GM21786 (cell line): ENCODE measurements around the gene PCGF5.
"Not testable (repeated sequence)": the region's sequence is repeated elsewhere in the genome, so short reads cannot be mapped to it uniquely, and the experiment has no call there.

Source experiments
- ATAC-seq: cut with Tn5 transposase; IDR thresholded peaks from one replicate; pipeline ENCODE4 v1.9.1; 2021; ENCODE audit not compliant: unreplicated experiment

Gene PCGF5

GRCh38 chr10:91319336-91319735, 98.9 kb downstream of the PCGF5 start:
- ATAC-seq, result no peak

DNA sequence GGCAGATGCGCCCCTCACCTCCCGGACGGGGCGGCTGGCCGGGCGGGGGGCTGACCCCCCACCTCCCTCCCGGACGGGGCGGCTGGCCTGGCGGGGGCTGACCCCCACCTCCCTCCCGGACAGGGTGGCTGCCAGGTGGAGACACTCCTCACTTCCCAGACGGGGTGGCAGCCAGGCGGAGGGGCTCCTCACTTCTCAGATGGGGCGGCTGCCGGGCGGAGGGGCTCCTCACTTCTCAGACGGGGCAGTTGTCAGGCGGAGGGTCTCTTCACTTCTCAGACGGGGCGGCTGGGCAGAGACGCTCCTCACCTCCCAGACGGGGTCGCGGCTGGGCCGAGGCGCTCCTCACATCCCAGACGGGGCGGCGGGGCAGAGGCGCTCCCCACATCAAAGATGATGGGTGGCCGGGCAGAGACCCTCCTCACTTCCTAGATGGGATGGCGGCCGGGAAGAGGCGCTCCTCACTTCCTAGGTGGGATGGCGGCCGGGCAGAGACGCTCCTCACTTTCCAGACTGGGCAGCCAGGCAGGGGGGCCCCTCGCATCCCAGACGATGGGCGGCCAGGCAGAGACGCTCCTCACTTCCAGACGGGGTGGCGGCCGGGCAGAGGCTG, 102.9 kb downstream of the PCGF5 start:
- not testable (repeated sequence) for ATAC-seq

DNA sequence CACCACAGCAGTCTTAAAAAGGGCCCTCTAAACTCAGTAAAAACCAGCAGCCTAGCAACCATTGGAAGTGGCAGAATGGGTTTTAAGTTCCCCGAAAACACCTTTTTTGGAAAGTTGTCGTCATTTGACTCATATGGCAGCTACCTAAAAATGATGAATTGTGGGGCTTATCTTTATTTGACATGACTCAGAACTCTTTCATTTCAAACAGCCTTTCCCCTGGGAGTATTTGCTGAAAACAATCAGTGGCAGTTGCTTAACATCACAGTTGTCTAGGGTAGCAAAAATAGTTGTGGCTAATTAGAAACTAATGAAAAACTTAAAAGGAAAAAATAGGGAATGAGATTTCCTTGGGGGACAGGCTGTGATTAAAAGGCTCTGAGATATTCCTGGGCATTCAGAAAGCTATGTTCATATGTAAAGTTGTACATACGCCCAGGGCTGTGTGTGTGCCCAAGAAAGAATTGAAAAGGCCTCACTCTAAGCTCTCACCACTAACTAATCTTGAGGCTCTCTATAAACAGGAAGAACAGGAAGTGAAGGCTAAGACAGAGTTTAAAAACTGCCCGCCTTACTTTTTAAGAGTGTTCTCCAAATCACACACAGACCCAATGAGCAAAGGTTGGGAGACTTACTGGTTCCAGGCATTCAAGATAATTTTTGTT, 108.0 kb downstream of the PCGF5 start:
- ATAC-seq, result no peak
